H1 (cell line): ENCODE results near the gene SMC3. TPM values are rescaled to one million over a fixed set of nuclear protein-coding genes. Genes with fewer than 3 reads are reported as not detected.

Experiments used
- CTCF ChIA-PET: fragments of 300-600 bp; sonication (Branson Sonifier 250); formaldehyde crosslinking; loops from one replicate; lab custom pipeline; 2021; ENCODE audit not compliant: partially characterized antibody; lab: Charles Lee
- POLR2A ChIA-PET: fragments of 300-600 bp; sonication (Branson Sonifier 250); formaldehyde crosslinking; loops from one replicate; lab custom pipeline; 2021; ENCODE audit warnings: inconsistent platforms; ENCODE audit not compliant: partially characterized antibody; lab: Charles Lee
- DNase-seq, 2 experiments: peaks; one replicate each; pipeline versions ENCODE4 v3.0.0 to v3.0.0-alpha.2; 2010 to 2022; ENCODE audit warnings: low spot score in 2 of 2, low read depth in 1 of 2, mixed read lengths in 1 of 2
- FAIRE-seq: peaks from 2 replicates; lab custom pipeline; 2011; peaks lifted over from hg19 to GRCh38; lab: Jason Lieb, UNC
- H2AFZ ChIP-seq: 2 replicates; pipeline ENCODE4 v1.8.1; 2012; ENCODE audit warnings: low read length, inconsistent platforms
- H2AK5ac ChIP-seq: 2 replicates; pipeline ENCODE4 v1.6.1; 2013; ENCODE audit warnings: low read depth, low read length
- H2BK120ac ChIP-seq: replicated peaks from 2 replicates; pipeline ENCODE3; 2013; ENCODE audit warnings: low read depth, low read length, inconsistent platforms
- H2BK12ac ChIP-seq: 2 replicates; pipeline ENCODE4 v1.6.1; 2013; ENCODE audit warnings: low read depth, low read length
- H2BK15ac ChIP-seq: 2 replicates; pipeline ENCODE4 v1.6.1; 2013; ENCODE audit warnings: low read length
- H2BK20ac ChIP-seq: 2 replicates; pipeline ENCODE4 v1.6.1; 2013; ENCODE audit warnings: low read length
- H2BK5ac ChIP-seq: 2 replicates; pipeline ENCODE4 v1.6.1; 2013; ENCODE audit warnings: low read depth, low read length
- H3K14ac ChIP-seq: 2 replicates; pipeline ENCODE4 v1.6.1; 2013; ENCODE audit warnings: inconsistent platforms; ENCODE audit not compliant: insufficient read length
- H3K18ac ChIP-seq: 2 replicates; pipeline ENCODE4 v1.6.1; 2013; ENCODE audit warnings: low read length; ENCODE audit errors: extremely low read depth
- H3K23ac ChIP-seq: 2 replicates; pipeline ENCODE4 v1.6.1; 2013; ENCODE audit warnings: inconsistent platforms; ENCODE audit not compliant: insufficient read length
- H3K23me2 ChIP-seq: 2 replicates; pipeline ENCODE4 v1.6.1; 2013; ENCODE audit warnings: low read depth, low read length
- H3K27ac ChIP-seq: 2 replicates; pipeline ENCODE4 v1.6.1; 2011; ENCODE audit warnings: low read depth, low read length, inconsistent platforms
- H3K27me3 ChIP-seq, 4 experiments: replicated peaks in 1 of 4; 1 replicate in 1 of 4; 2 replicates in 3 of 4; pipeline versions ENCODE4 v1.6.1 to v1.8.1; 2011 to 2013; ENCODE audit warnings: low read length in 3 of 4, mild to moderate bottlenecking in 3 of 4, inconsistent platforms in 2 of 4, mixed read lengths in 2 of 4, moderate library complexity in 1 of 4; ENCODE audit not compliant: control insufficient read depth in 3 of 4, insufficient read depth in 3 of 4; ENCODE audit errors: extremely low read depth in 1 of 4
- H3K36me3 ChIP-seq, 4 experiments: 2 replicates each; pipeline versions ENCODE4 v1.6.1 to v1.8.1; 2011 to 2013; ENCODE audit warnings: mild to moderate bottlenecking in 4 of 4, low read length in 3 of 4, moderate library complexity in 2 of 4, control low read depth in 1 of 4, inconsistent platforms in 1 of 4; ENCODE audit not compliant: insufficient read depth in 4 of 4, control insufficient read depth in 2 of 4
- H3K4ac ChIP-seq: replicated peaks from 2 replicates; pipeline ENCODE3; 2013; ENCODE audit warnings: low read length, low read depth, mixed read lengths, inconsistent platforms; ENCODE audit not compliant: insufficient read length
- H3K4me1 ChIP-seq, 4 experiments: replicated peaks in 1 of 4; 1 replicate in 1 of 4; 2 replicates in 3 of 4; pipeline versions ENCODE4 v1.6.1 to v1.8.1; 2011 to 2013; ENCODE audit warnings: low read length in 3 of 4, inconsistent platforms in 2 of 4, mixed read lengths in 1 of 4; ENCODE audit not compliant: insufficient read depth in 4 of 4, control insufficient read depth in 3 of 4
- H3K4me2 ChIP-seq, 2 experiments: 2 replicates each; pipeline versions ENCODE4 v1.6.1 to v1.8.1; 2011 to 2013; ENCODE audit warnings: low read depth in 2 of 2, low read length in 2 of 2, control low read depth in 1 of 2, inconsistent platforms in 1 of 2, mild to moderate bottlenecking in 1 of 2; ENCODE audit not compliant: insufficient read depth in 1 of 2
- H3K4me3 ChIP-seq, 4 experiments: fragments of 200-600, 300-600 bp in 1 of 4; sonication (generic), shearing (Covaris generic), sonication (Bioruptor Twin) in 1 of 4; 2 replicates each; pipeline versions ENCODE4 v1.5.1 to v1.8.1; 2011 to 2016; ENCODE audit warnings: low read length in 4 of 4, low read depth in 3 of 4, control low read depth in 2 of 4, inconsistent platforms in 2 of 4, mild to moderate bottlenecking in 2 of 4, mixed read lengths in 1 of 4, moderate library complexity in 1 of 4; ENCODE audit not compliant: insufficient read depth in 2 of 4; ENCODE audit errors: extremely low read depth in 1 of 4
- H3K56ac ChIP-seq: replicated peaks from 2 replicates; pipeline ENCODE3; 2013; ENCODE audit warnings: low read depth, mild to moderate bottlenecking, mixed read lengths, low read length, inconsistent platforms; ENCODE audit not compliant: insufficient read length
- H3K79me1 ChIP-seq: 2 replicates; pipeline ENCODE4 v1.6.1; 2013; ENCODE audit warnings: low read depth, low read length, control low read depth
- H3K79me2 ChIP-seq, 2 experiments: 2 replicates each; pipeline versions ENCODE4 v1.6.1 to v1.8.1; 2012 to 2013; ENCODE audit warnings: low read length in 2 of 2, mild to moderate bottlenecking in 2 of 2, inconsistent platforms in 1 of 2; ENCODE audit not compliant: insufficient read depth in 2 of 2, control insufficient read depth in 1 of 2
- H3K9ac ChIP-seq, 4 experiments: replicated peaks in 1 of 4; 1 replicate in 1 of 4; 2 replicates in 3 of 4; pipeline versions ENCODE4 v1.6.1 to v1.8.1; 2011 to 2013; ENCODE audit warnings: low read depth in 3 of 4, low read length in 3 of 4, control low read depth in 2 of 4, mild to moderate bottlenecking in 2 of 4, moderate library complexity in 2 of 4, inconsistent platforms in 1 of 4; ENCODE audit errors: extremely low read depth in 1 of 4
- H3K9me3 ChIP-seq, 2 experiments: 2 replicates each; pipeline versions ENCODE4 v1.6.1 to v1.8.1; 2012 to 2013; ENCODE audit warnings: mild to moderate bottlenecking in 2 of 2, moderate library complexity in 2 of 2, control low read depth in 1 of 2, inconsistent platforms in 1 of 2, low read depth in 1 of 2, low read length in 1 of 2, mixed read lengths in 1 of 2; ENCODE audit not compliant: insufficient read depth in 2 of 2
- H4K20me1 ChIP-seq, 2 experiments: replicated peaks in 1 of 2; 2 replicates each; pipeline versions ENCODE3 to v1.8.1; 2011 to 2013; ENCODE audit warnings: inconsistent platforms in 2 of 2, low read length in 2 of 2, mild to moderate bottlenecking in 1 of 2; ENCODE audit not compliant: insufficient read depth in 2 of 2, control insufficient read depth in 1 of 2
- H4K5ac ChIP-seq: 2 replicates; pipeline ENCODE4 v1.6.1; 2013; ENCODE audit warnings: low read length, low read depth, mixed read lengths, inconsistent platforms; ENCODE audit not compliant: insufficient read length
- H4K8ac ChIP-seq: 2 replicates; pipeline ENCODE4 v1.8.0; 2013; ENCODE audit warnings: mild to moderate bottlenecking, moderate library complexity, low read length, inconsistent platforms; ENCODE audit not compliant: insufficient read depth; ENCODE audit errors: extremely low read depth
- H4K91ac ChIP-seq: replicated peaks from 2 replicates; pipeline ENCODE3; 2013; ENCODE audit warnings: low read length, mixed read lengths, inconsistent platforms; ENCODE audit not compliant: insufficient read length
- JUND ChIP-seq: IDR thresholded peaks from 2 replicates; pipeline ENCODE4 v1.6.1; 2011; ENCODE audit warnings: mild to moderate bottlenecking, improper control_type of control experiment, low read length
- MAFK ChIP-seq: IDR thresholded peaks from 2 replicates; pipeline ENCODE4 v1.6.1; 2012; ENCODE audit warnings: low read depth, mild to moderate bottlenecking, improper control_type of control experiment, low read length
- WGBS, 2 experiments: shearing (Covaris generic) in 1 of 2; methylation state at CpG; one replicate each; pipeline versions ENCODE4 v1.1.6 to v1.1.7; 2013 to 2015; ENCODE audit warnings: low lambda C conversion rate in 2 of 2, mixed read lengths in 2 of 2, inconsistent platforms in 1 of 2, low coverage in 1 of 2, missing lambda C conversion rate in 1 of 2; ENCODE audit not compliant: insufficient replicate concordance in 2 of 2, insufficient coverage in 1 of 2, insufficient read length in 1 of 2; ENCODE audit errors: extremely low coverage in 1 of 2, missing lambda C conversion rate in 1 of 2; 5-methylcytosine and 5-hydroxymethylcytosine counted together
- polyA plus RNA-seq, 7 experiments: library from polyadenylated mRNA; depleted of rRNA in 3 of 7; stranded (reverse) in 5 of 7; unstranded in 2 of 7; fragments of >200 nt in 5 of 7; fragments of 200-250 nt in 2 of 7; gene quantifications; 1 replicate in 5 of 7; 2 replicates in 1 of 7; 4 replicates in 1 of 7; pipeline versions ENCODE4 v1.2.1 to v1.2.3, GENCODE V29; 2011 to 2013; ENCODE audit warnings: missing spikeins in 2 of 7, mixed read lengths in 2 of 7
- total RNA-seq: library from RNA; stranded (reverse); fragmentation: NEBNext Ultra II Directional; extraction: Animal tissue kit (Norgen Biotek cat#: 25700); gene quantifications from 2 replicates; pipeline ENCODE4 v1.2.1, GENCODE V29; 2021

SMC3 gene
- total and polyA plus RNA-seq, 2 of the 8 experiments (the other 6 are each of a cell fraction or from before 2014, with no cell fraction given), result 12.7 to 93.4 TPM

DNA sequence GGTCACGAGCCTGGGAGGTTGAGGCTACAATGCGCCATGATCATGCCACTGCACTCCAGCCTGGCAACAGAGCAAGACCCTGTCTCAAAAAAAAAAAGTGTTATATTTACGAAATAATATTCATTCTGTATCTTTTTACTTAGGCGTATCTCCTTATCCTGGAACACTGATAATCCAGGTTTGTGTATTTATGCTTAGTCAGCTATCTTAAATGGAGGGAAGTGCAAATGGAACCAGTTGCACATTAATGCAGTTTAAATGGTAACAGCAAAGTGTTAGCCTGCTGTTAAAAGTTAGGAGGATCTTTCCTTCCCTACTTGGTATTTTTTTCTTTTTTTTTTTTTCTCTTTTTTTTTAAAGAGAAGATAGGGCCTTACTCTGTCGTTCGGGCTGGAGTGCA is 40.6 kb downstream of the SMC3 start:
- H2BK120ac ChIP-seq, result no peak overlapping the region
- no peak overlapping the region for H3K23ac ChIP-seq
- no peak overlapping the region for H3K4me3 ChIP-seq
- H3K18ac ChIP-seq, result no peak overlapping the region
- FAIRE-seq (no peak), DNase-seq (no peak)
- no peaks in the 10 kb centered on the region for H4K20me1 ChIP-seq
- no peak overlapping the region for H3K9ac ChIP-seq
- peaks cover 5 to 9% (median 8%) of the 10 kb centered on the region in 4 experiments for H3K4me1 ChIP-seq
- no peaks in the 10 kb centered on the region for H3K79me2 ChIP-seq
- H3K27me3 ChIP-seq, result no peaks in the 10 kb centered on the region
- no peak overlapping the region for H2AFZ ChIP-seq
- H3K14ac ChIP-seq, result no peak overlapping the region
- H3K4me2 ChIP-seq, result no peak overlapping the region
- peak; percentile 87 for TF ChIP-seq MAFK
- no peak for TF ChIP-seq JUND
- WGBS, 2 experiments, result 73% methylated on average over 6 of the region's 6 CpGs; no CpG with 5 or more reads in 1 of the 2 experiments
- H3K27ac ChIP-seq, result no peak overlapping the region
- no peak overlapping the region for H2BK5ac ChIP-seq
- no peaks in the 10 kb centered on the region for H3K23me2 ChIP-seq
- no peak overlapping the region for H3K56ac ChIP-seq
- H3K36me3 ChIP-seq, result peaks cover 2 to 32% (median 16%) of the 10 kb centered on the region in 4 experiments; a peak in 6 of 8 replicates
- H2BK15ac ChIP-seq, result no peak overlapping the region
- no peaks in the 10 kb centered on the region for H3K79me1 ChIP-seq
- no peak overlapping the region for H3K4ac ChIP-seq
- no peaks in the 10 kb centered on the region for H3K9me3 ChIP-seq
- no peak overlapping the region for H2AK5ac ChIP-seq
- no peak overlapping the region for H4K91ac ChIP-seq
- POLR2A ChIA-PET, result interaction anchor here (0.7 to 1.7 kb wide), 7 partner anchors 12 to 1540 kb away, joined by 3 to 6 read pairs (median 3); no protein-coding TSS in a partner anchor
- no peak overlapping the region for H2BK12ac ChIP-seq
- H4K8ac ChIP-seq, result no peak overlapping the region; the same call in 1 of the 2 replicates
- H4K5ac ChIP-seq, result no peak overlapping the region
- CTCF ChIA-PET, result interaction anchor here (0.6 to 3.1 kb wide), 24 partner anchors 7 to 1280 kb away, joined by 3 to 36 read pairs (median 4); no protein-coding TSS in a partner anchor
- no peak overlapping the region for H2BK20ac ChIP-seq
